HL-60 (cell line): Measurements from ENCODE around the gene CUL1.

Source experiments
- DNase-seq, 2 experiments: peaks; one replicate each; pipeline ENCODE4 v3.0.0-alpha.2; 2010 to 2020; ENCODE audit warnings: low read depth in 1 of 2, low spot score in 1 of 2
- H3K27ac ChIP-seq: fragments of 250-450 bp; sonication (Bioruptor Pico); replicated peaks from 2 replicates; pipeline ENCODE4 v1.5.1; 2020; ENCODE audit warnings: mild to moderate bottlenecking, moderate library complexity
- H3K27me3 ChIP-seq: fragments of 250-450 bp; sonication (Bioruptor Pico); 2 replicates; pipeline ENCODE4 v1.5.1; 2021; ENCODE audit warnings: mild to moderate bottlenecking, moderate library complexity; ENCODE audit not compliant: insufficient read depth, poor library complexity, severe bottlenecking
- H3K4me3 ChIP-seq: replicated peaks from 2 replicates; pipeline ENCODE4 v1.5.1; 2011; ENCODE audit warnings: mild to moderate bottlenecking, control low read depth, low read length; ENCODE audit not compliant: insufficient read depth
- GABPA ChIP-seq: IDR thresholded peaks from 2 replicates; pipeline ENCODE4 v1.6.1; 2012; ENCODE audit warnings: low read depth
- POLR2AphosphoS5 ChIP-seq: IDR thresholded peaks from 2 replicates; pipeline ENCODE4 v1.6.1; 2012; ENCODE audit warnings: low read depth
- SPI1 ChIP-seq: IDR thresholded peaks from 2 replicates; pipeline ENCODE4 v1.6.1; 2012; ENCODE audit warnings: low read depth, mild to moderate bottlenecking, borderline replicate concordance
- TF ChIP-seq, protein P1 (sequence below): IDR thresholded peaks from one replicate; pipeline ENCODE4 v1.5.1; 2011; ENCODE audit warnings: low read length, control low read depth, inconsistent platforms; ENCODE audit not compliant: insufficient read depth
- TF ChIP-seq, protein P2 (sequence below): IDR thresholded peaks from 2 replicates; pipeline ENCODE4 v1.6.1; 2012; ENCODE audit warnings: low read depth; ENCODE audit not compliant: insufficient replicate concordance

Gene CUL1

DNA sequence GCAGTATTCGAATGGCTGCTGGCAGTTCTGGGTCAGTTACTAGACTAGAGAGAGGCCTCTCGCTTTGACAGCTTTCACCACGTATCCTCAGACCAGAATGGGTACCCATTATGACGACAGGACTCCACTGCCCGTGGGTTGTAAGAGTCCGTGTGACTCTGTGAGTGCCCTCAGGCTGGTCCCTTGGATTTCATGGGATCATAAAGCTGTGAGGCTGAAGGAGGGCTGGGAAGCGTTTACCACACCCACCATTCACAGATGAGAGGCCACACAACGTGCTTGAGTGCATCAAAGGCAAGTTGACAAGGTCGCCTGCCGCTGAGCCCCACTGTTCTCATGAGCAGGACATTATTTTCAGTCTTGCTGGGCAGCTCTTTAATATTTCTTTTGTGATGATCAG lies 98.1 kb downstream of the CUL1 start:
- no peaks in the 10 kb centered on the region for H3K27me3 ChIP-seq
- no peak for DNase-seq
- H3K4me3 ChIP-seq, result no peak overlapping the region
- TF ChIP-seq POLR2AphosphoS5 (no peak), GABPA (no peak), SPI1 (no peak)
- TF ChIP-seq, protein P1, sequence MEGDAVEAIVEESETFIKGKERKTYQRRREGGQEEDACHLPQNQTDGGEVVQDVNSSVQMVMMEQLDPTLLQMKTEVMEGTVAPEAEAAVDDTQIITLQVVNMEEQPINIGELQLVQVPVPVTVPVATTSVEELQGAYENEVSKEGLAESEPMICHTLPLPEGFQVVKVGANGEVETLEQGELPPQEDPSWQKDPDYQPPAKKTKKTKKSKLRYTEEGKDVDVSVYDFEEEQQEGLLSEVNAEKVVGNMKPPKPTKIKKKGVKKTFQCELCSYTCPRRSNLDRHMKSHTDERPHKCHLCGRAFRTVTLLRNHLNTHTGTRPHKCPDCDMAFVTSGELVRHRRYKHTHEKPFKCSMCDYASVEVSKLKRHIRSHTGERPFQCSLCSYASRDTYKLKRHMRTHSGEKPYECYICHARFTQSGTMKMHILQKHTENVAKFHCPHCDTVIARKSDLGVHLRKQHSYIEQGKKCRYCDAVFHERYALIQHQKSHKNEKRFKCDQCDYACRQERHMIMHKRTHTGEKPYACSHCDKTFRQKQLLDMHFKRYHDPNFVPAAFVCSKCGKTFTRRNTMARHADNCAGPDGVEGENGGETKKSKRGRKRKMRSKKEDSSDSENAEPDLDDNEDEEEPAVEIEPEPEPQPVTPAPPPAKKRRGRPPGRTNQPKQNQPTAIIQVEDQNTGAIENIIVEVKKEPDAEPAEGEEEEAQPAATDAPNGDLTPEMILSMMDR, result no peak
- TF ChIP-seq, protein P2, sequence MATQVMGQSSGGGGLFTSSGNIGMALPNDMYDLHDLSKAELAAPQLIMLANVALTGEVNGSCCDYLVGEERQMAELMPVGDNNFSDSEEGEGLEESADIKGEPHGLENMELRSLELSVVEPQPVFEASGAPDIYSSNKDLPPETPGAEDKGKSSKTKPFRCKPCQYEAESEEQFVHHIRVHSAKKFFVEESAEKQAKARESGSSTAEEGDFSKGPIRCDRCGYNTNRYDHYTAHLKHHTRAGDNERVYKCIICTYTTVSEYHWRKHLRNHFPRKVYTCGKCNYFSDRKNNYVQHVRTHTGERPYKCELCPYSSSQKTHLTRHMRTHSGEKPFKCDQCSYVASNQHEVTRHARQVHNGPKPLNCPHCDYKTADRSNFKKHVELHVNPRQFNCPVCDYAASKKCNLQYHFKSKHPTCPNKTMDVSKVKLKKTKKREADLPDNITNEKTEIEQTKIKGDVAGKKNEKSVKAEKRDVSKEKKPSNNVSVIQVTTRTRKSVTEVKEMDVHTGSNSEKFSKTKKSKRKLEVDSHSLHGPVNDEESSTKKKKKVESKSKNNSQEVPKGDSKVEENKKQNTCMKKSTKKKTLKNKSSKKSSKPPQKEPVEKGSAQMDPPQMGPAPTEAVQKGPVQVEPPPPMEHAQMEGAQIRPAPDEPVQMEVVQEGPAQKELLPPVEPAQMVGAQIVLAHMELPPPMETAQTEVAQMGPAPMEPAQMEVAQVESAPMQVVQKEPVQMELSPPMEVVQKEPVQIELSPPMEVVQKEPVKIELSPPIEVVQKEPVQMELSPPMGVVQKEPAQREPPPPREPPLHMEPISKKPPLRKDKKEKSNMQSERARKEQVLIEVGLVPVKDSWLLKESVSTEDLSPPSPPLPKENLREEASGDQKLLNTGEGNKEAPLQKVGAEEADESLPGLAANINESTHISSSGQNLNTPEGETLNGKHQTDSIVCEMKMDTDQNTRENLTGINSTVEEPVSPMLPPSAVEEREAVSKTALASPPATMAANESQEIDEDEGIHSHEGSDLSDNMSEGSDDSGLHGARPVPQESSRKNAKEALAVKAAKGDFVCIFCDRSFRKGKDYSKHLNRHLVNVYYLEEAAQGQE, result no peak
- no peak overlapping the region for H3K27ac ChIP-seq

DNA sequence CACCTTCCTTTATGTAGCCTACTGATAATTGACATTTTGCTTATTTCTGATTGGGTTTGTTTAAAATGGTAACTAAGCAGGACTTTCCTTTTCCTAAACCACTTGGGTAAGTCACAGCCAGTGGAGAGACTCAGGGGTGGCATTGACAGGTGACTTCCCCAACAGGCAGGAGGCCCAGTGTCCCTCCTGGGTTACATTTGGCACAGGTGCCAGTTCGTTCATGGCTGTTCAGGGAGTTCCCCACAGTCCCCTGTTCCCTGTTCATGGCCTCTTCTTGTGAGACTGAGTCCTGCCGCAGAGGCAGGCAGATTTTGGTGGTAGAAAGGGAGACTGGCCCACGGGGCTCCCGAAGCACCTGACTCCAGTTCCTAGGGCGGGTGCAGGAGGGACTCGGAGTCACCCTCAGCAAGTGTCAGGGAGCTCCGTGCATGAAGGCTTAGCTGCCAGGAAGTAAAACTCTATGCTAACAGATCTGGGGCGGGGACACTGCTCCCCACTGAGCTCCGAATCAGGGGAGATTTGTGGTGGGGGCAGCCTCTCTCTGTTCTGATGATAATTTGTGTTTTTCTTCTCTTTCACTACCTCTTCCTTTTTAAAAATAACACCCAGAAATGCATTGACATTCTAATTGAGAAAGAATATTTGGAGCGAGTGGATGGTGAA lies 101.3 kb downstream of the CUL1 start:
- Histone ChIP-seq H3K27me3 (no peaks in the 10 kb centered on the region), H3K27ac (no peak overlapping the region), H3K4me3 (no peak overlapping the region)
- TF ChIP-seq POLR2AphosphoS5 (no peak), SPI1 (no peak), GABPA (no peak)
- TF ChIP-seq, protein P2, result no peak
- TF ChIP-seq, protein P1, result no peak
- no peak for DNase-seq

DNA sequence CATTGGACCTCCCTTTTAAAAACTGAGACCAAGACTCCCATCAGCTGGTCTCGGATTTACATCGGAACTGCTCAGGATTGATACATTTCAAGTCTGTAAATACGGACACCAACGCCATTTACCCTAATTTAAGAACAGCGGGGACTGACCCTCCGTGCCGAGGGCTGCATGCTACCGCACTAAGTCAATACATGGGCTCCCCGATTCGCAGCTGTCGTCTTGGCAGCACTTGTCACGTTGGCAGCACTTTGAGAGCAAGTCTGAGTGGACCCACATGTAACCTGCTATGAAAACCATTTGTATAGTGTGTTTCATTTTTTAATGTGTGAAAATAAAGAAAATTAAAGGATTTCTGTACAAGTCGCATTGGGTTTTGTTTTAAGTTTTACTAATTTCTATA lies 102.0 kb downstream of the CUL1 start:
- no peak for DNase-seq
- TF ChIP-seq SPI1, result no peak
- no peak for TF ChIP-seq GABPA
- TF ChIP-seq, protein P1, result no peak
- TF ChIP-seq POLR2AphosphoS5, result no peak
- TF ChIP-seq, protein P2, result no peak
- Histone ChIP-seq H3K27me3 (no peaks in the 10 kb centered on the region), H3K27ac (no peak overlapping the region), H3K4me3 (no peak overlapping the region)
